ENCODE data around the gene CHST11.

DNA sequence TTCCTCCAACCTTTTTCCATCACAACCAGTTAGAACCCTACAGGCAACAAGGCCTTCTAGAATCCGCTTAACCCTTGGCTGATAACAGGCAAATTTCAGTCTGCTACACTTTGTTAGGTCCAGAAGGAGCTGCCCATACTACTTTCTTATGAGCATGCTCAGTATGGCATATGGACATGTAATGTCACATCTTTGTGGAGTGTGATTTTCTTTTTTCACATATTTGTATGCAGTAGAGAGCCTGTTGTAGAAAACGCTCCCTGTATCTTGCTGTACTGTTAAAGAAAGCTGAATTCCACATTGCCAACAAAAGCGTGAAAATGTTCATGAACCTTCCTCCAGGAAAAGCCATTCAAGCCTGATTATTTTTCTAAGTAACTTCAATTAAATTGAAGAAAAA lies 304.9 kb downstream of the CHST11 start:
- no peak for TF ChIP-seq FOS (IDR thresholded peaks at IDR 0.05; ENCODE audit: borderline replicate concordance, extremely low read depth, insufficient read length)
- no peak for TF ChIP-seq SPI1 (IDR thresholded peaks at IDR 0.05; ENCODE audit: borderline replicate concordance, insufficient read depth, low read depth, low read length)
- TF ChIP-seq BRCA1 (IDR thresholded peaks at IDR 0.05; ENCODE audit: low read depth, low read length): no peak
